Tibial nerve (tissue), 4 donors: ENCODE results near the gene NADK2. TPM values are rescaled to one million over a fixed set of nuclear protein-coding genes. Genes with fewer than 3 reads are reported as not detected.
"Not testable (repeated sequence)": the region's sequence is repeated elsewhere in the genome, so short reads cannot be mapped to it uniquely, and the experiment has no call there.

Source experiments
- DNase-seq, 2 donors: peaks; one replicate each; pipeline ENCODE4 v3.0.0-alpha.2; 2019; ENCODE audit warnings: low spot score in 2 of 2
- H3K27ac ChIP-seq, 4 donors: fragments of 200-600 bp; sonication (generic) in 3 of 4; one replicate each; pipeline ENCODE4 v1.5.1; 2017 to 2019; ENCODE audit warnings: mild to moderate bottlenecking in 1 of 4
- H3K27me3 ChIP-seq, 2 donors: fragments of 200-600 bp; sonication (generic) in 1 of 2; one replicate each; pipeline versions ENCODE4 v1.5.1 to v1.6.0; 2017 to 2019
- H3K36me3 ChIP-seq, 3 donors: fragments of 200-600 bp; sonication (generic); one replicate each; pipeline ENCODE4 v1.5.1; 2018 to 2019
- H3K4me1 ChIP-seq, 4 donors: fragments of 200-600 bp; sonication (generic) in 3 of 4; one replicate each; pipeline ENCODE4 v1.5.1; 2017 to 2019
- H3K4me3 ChIP-seq, 4 donors: fragments of 200-600 bp; sonication (generic) in 3 of 4; one replicate each; pipeline ENCODE4 v1.5.1; 2017 to 2019; ENCODE audit warnings: mild to moderate bottlenecking in 1 of 4, moderate library complexity in 1 of 4
- H3K9me3 ChIP-seq, 4 donors: fragments of 200-600 bp; sonication (generic) in 3 of 4; one replicate each; pipeline ENCODE4 v1.5.1; 2017 to 2019
- CTCF ChIP-seq, 5 experiments: fragments of 200-600 bp in 3 of 5; fragments of 450-650 bp in 2 of 5; sonication (generic) in 3 of 5; IDR thresholded peaks; one replicate each; pipeline ENCODE4 v1.5.1; 2016 to 2019; ENCODE audit warnings: antibody characterized with exemption in 5 of 5, mild to moderate bottlenecking in 3 of 5, moderate library complexity in 2 of 5
- EP300 ChIP-seq, 2 donors: sonication (generic); formaldehyde crosslinking; IDR thresholded peaks; one replicate each; pipeline ENCODE4 v1.6.1; 2017; ENCODE audit warnings: antibody characterized with exemption in 2 of 2, mild to moderate bottlenecking in 1 of 2
- POLR2A ChIP-seq, 2 donors: fragments of 450-650 bp; IDR thresholded peaks; one replicate each; pipeline ENCODE4 v1.6.1; 2017; ENCODE audit warnings: antibody characterized with exemption in 2 of 2, mild to moderate bottlenecking in 2 of 2, moderate library complexity in 2 of 2
- WGBS, 2 donors: methylation state at CpG; one replicate each; pipeline ENCODE4 v1.1.5; 2018; 5-methylcytosine and 5-hydroxymethylcytosine counted together
- total RNA-seq, 4 donors: library from RNA; depleted of rRNA; stranded (reverse); fragments of >200 nt; gene quantifications; one replicate each; pipeline ENCODE4 v1.1.0, GENCODE V29; 2016

The NADK2 gene, protein sequence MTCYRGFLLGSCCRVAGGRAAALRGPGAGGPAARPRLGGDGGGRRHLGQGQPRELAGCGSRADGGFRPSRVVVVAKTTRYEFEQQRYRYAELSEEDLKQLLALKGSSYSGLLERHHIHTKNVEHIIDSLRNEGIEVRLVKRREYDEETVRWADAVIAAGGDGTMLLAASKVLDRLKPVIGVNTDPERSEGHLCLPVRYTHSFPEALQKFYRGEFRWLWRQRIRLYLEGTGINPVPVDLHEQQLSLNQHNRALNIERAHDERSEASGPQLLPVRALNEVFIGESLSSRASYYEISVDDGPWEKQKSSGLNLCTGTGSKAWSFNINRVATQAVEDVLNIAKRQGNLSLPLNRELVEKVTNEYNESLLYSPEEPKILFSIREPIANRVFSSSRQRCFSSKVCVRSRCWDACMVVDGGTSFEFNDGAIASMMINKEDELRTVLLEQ
- total RNA-seq = 10 to 100 TPM; 20.1 to 31.8 (median 21.6) TPM

DNA sequence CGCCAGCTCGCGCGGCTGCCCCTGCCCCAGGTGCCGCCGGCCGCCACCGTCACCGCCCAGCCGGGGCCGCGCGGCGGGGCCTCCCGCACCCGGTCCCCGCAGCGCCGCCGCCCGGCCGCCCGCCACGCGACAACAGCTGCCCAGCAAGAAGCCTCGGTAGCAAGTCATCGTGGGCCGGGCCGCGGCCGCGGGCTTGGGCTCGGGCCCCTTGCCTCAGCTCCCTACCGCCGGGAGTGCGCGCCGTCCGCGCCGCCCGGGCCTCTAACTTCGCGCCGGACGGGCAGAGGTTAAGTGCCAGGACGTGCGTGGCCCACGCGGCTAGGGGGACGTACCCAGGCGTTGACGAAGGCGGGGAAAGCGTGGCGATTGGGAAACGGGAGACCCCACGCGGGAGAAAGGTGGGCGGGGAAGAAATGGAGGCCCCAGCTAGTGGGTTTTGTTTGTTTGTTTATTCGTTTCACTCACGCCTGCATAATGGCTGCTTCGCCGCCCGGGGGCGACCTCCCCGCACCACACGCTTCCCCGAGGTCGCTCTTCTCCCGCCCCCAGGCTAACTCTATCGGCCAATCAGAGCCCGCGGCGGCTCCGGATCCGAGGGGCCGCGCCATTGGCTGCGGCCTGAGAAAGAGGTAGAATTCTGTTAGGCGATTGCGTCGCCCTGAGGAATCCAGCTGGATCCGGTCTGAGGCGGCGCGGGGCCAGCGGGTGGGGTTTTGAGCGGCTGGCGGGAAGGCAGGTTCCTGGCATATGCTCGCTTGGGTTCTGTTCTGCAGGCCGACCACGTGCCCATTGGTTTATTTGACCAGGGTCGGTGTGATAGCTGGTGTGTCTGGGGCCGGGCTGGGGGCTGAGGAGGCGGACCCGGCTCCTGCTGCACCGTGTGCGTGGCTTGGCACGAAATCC is at the start of gene NADK2:
NADK2 (minus strand) TSS at position 295 of the 903 bp plus-strand sequence; CDS start at position 168, 127 bp downstream.
- H3K4me3 ChIP-seq = peak within 1 kb of the TSS; percentile 61 to 99 (median 94)
- peak within 1 kb of the TSS; percentile 99 to 100 (median 99) for H3K27ac ChIP-seq
- peaks cover 0 to 46% (median 25%) of the 10 kb centered on the region in 4 donors for H3K4me1 ChIP-seq
- H3K36me3 ChIP-seq = no peaks in the 10 kb centered on the region
- WGBS, 2 donors = 0 to 1% methylated on average over 68 to 89 of the region's 100 CpGs
- H3K27me3 ChIP-seq = no peaks in the 10 kb centered on the region
- DNase-seq = peak; percentile 92 to 93
- no peaks in the 10 kb centered on the region for H3K9me3 ChIP-seq
- TF ChIP-seq POLR2A (IDR thresholded peaks at IDR 0.05) (peak; percentile 88 to 91), EP300 (IDR thresholded peaks at IDR 0.05) (peak; percentile 85 to 93), CTCF (IDR thresholded peaks at IDR 0.05) (peak; percentile 56 to 90 (median 75))

DNA sequence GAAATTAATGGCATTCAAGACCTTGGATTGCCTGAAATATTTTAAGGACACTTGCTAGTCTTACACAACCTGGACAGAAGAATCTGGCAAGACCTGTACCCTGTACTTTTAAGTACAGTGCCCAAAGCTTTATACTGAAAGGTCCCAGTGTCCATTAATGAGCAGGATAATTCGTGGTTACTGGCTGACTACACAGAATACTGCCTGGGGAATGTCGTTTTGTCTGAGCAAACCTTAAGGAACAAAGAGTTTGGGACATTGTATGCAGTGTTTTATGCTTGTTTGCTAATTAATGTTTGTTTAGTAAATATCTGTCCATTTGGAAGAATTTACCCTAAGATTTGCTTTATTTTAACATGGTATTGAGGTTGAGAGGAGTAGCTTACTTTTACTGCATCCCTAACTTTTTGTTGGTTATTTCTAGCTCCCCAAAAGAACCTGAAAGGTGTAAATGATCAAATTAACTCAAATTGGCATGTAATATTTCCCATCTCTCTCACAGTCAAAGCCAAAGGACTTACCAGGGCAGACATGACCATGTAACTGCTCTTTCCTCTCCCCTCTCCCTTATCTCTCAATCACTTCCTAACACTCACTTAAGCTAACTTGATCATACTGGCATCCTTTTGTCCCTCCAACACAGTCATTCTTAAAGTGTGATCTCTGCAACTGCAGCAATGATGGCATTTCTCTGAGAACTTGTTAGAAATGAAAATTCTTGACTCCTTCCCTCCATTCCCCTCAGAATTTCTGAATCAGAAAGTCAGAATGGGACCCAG is 44.3 kb upstream of the NADK2 start:
- H3K36me3 ChIP-seq = no peaks in the 10 kb centered on the region
- H3K4me1 ChIP-seq = peaks cover 0 to 7% (median 0%) of the 10 kb centered on the region in 4 donors
- no peak for DNase-seq
- TF ChIP-seq EP300 (IDR thresholded peaks at IDR 0.05) = no peak
- TF ChIP-seq POLR2A (IDR thresholded peaks at IDR 0.05) = no peak
- no peak for TF ChIP-seq CTCF (IDR thresholded peaks at IDR 0.05)
- H3K4me3 ChIP-seq = no peak overlapping the region
- WGBS, 2 donors = 49 to 58% methylated on average over 2 of the region's 2 CpGs
- no peaks in the 10 kb centered on the region for H3K27me3 ChIP-seq
- peaks cover 0 to 9% (median 0%) of the 10 kb centered on the region in 4 donors for H3K9me3 ChIP-seq
- H3K27ac ChIP-seq = no peak overlapping the region

- 83 to 86% methylated on average over 3 of the region's 3 CpGs for WGBS, 2 donors
- peaks cover 0 to 23% (median 0%) of the 10 kb centered on the region in 4 donors for H3K4me1 ChIP-seq
- H3K27ac ChIP-seq, DNase-seq, H3K36me3 ChIP-seq, H3K27me3 ChIP-seq, H3K4me3 ChIP-seq, H3K9me3 ChIP-seq: not testable (repeated sequence)
Measured at GRCh38 chr5:36283775-36284174, 42.0 kb upstream of the NADK2 start.

GRCh38 chr5:36281626-36282025 is 39.9 kb upstream of the NADK2 start:
- H3K4me1 ChIP-seq = peaks cover 0 to 34% (median 0%) of the 10 kb centered on the region in 4 donors
- WGBS, 2 donors = 62 to 69% methylated on average over 2 of the region's 2 CpGs
- no peaks in the 10 kb centered on the region for H3K36me3 ChIP-seq
- no peaks in the 10 kb centered on the region for H3K9me3 ChIP-seq
- H3K27me3 ChIP-seq = no peaks in the 10 kb centered on the region
- DNase-seq = no peak
- no peak overlapping the region for H3K27ac ChIP-seq
- TF ChIP-seq EP300 (IDR thresholded peaks at IDR 0.05) = no peak
- no peak for TF ChIP-seq POLR2A (IDR thresholded peaks at IDR 0.05)
- TF ChIP-seq CTCF (IDR thresholded peaks at IDR 0.05) = no peak
- H3K4me3 ChIP-seq = no peak overlapping the region
